Glomerular endothelial cell (primary cell): ENCODE data around the gene CASP6. TPM values are rescaled to one million over a fixed set of nuclear protein-coding genes. Genes with fewer than 3 reads are reported as not detected.
"Not testable (repeated sequence)": the region's sequence is repeated elsewhere in the genome, so short reads cannot be mapped to it uniquely, and the experiment has no call there.

Experiments
- DNase-seq: peaks from one replicate; pipeline ENCODE4 v3.0.0-alpha.2; 2011; ENCODE audit warnings: low read depth, low spot score; ENCODE audit errors: extremely low read depth
- total RNA-seq: library from RNA; depleted of rRNA; stranded (reverse); fragments of >200 nt; gene quantifications from 2 replicates; pipeline ENCODE4 v1.2.3, GENCODE V29; 2015

The CASP6 gene
- total RNA-seq, 1 donor from 2014 or later, result 37.6 TPM

DNA sequence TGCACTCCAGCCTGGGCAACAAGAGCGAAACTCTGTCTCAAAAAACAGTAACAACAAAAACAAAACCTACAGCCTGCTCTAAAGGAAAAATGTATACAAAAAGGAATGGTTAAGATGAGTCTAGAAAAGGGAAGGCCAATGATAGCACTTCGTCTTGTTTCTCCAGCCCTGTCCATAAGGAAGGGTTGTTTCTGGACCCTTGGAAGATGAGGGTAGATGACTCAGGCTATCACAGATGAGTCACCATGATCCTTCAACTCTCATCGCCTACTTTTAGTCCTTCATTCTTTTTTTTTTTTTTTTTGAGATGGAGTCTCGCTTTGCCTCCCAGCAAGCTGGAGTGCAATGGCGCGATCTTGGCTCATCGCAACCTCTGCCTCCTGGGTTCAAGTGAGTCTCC, 17.8 kb upstream of the CASP6 start:
- DNase-seq, result no peak

DNA sequence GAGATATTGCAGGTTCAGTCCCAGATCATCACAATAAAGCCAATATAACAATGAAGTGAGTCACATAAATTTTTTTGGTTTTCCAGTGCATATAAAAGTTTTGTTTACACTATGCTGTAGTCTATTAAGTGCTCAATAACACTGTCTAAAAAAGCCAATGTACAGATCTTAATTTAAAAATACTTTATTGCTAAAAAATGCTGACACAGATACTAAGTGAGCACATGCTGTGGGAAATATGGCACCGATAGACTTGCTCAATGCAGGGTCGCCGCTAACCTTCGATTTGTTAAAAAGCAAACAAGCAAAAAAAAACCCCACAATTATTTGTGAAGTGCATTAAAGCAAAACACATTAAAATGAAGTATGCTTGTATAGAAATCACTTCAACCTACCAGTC, 16.4 kb upstream of the CASP6 start:
- DNase-seq, result no peak

DNA sequence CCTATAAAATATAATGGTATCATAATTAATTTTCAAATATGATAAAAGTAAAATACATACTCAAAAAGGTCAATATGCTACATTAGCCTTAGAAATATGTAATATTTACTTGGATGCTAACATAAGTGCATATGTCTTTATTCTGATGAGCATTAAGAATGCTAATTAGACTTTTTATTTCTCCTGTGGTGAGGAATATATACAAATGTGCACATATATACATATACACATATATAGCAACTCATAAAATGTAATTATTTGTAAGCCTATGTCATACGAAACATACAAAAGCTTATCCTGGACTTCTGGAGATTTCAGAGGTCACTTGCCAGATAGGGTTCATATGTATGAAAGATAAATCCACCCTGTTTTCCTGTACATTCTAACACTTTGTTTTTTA, 15.5 kb upstream of the CASP6 start:
- DNase-seq, result no peak

DNA sequence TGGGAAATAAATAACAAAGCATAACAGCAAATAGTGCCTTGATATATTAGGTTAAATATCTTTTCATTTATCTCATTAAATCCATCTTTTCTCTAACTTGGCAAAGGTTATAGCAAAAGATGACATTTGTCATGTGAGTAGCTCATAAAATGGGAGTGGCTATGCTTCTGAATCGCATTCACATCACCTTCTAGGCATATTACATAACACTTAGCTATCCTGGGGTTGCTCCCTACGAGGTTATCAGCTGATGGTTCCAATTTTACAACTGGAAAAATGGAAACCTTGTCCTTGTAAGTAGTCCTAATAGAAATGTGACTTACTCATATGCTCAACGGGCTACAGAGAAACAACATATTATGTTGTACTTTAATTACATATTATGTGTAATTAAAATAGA, 10.3 kb upstream of the CASP6 start:
- no peak for DNase-seq

DNA sequence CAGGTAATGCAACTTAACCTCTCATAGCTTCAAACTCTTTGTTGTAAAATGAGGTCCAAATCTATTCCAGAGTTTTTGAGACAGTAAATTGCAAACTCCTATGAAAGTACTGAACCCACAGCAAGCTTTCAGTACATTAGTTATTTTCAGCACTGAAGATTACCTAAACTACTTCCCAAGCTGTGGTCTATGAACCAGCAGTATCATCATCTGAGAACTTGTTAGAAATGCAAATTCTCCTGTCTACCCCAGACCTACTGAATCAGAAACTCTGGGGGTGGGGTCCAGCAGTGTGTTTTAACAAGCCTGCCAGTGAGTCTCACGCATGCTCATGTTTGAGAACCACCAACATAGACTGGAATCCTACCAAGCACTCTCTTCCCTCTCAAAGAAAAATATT, 5.7 kb upstream of the CASP6 start:
- no peak for DNase-seq

DNA sequence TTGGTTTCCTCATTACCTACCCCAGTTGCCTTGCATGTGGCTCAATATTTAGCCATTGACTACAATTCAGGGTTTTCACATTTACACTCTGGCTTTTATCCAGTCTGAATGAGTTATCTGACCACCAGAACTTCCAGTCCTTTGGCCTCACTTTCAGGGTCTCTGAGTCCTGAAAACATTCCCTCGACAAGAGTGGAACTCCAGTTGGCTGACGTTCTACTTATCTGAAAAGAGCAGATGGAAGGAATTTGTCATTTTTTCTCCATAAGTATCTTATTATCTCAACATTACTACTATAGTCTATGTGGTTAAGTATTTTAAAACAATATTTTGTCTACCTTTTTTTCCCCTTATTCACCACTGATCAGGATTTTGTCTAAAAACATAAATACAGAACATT, 5.2 kb upstream of the CASP6 start:
- DNase-seq, result no peak

GRCh38 chr4:109703664-109704361, 568 bp upstream of the CASP6 start:
- no peak for DNase-seq

- DNase-seq, result no peak
Observed at GRCh38 chr4:109701566-109702410, 1.5 kb downstream of the CASP6 start.

DNA sequence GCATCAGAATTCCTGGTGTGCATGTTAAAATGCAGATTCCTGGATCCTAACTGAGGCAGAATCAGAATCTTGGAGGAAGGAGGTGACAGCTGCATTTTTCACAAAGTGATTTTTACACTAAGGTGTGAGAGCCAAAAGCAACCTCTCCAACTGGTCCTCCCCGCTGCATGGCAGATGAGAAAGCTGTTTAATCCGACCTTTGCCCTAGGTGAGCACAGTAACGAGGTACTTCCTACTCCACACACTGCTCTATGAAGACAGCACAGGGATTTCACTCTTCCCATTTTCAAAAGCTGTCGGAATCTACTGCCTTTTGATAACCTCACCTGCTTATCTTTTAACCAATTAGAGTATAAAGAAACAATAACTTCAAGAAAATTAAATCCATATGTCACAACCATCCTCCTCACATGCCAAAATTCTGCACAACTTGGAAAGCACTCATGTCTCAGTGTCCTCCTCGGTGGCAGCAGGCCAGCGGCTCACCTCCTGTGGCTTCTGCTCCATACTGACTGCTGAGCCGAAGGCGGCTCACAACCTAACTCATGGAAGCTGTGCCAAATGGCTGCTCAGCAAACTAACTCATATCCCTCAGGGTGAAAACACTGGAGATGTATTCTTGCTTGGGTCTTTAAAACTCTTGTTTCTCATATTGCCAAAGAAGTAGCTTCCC, 3.6 kb downstream of the CASP6 start:
- DNase-seq, result no peak

GRCh38 chr4:109698656-109699055, 4.6 kb downstream of the CASP6 start:
- DNase-seq, result no peak

DNA sequence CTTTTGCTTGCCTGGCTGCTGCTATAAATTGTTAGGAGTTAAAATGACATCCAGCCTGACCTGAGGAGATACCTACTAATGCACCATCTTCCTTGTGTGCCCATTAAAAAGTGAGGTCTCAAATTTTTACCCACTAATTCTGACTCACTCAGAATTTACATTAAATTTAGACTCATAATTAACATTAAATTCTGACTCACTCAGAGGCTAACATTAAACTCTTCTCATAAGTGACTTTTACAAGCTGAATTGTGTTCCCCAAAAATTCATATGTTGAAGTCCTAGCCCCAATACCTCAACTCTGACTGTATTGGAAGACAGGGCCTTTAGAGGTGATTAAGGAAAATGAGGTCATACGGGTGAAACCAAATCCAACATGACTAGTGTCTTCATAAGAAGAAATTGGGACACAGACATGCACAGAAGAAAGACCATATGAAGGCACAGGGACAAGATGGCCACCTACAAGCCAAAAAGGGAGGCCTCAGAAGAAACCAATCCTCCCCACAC, 11.8 kb downstream of the CASP6 start:
- no peak for DNase-seq

DNA sequence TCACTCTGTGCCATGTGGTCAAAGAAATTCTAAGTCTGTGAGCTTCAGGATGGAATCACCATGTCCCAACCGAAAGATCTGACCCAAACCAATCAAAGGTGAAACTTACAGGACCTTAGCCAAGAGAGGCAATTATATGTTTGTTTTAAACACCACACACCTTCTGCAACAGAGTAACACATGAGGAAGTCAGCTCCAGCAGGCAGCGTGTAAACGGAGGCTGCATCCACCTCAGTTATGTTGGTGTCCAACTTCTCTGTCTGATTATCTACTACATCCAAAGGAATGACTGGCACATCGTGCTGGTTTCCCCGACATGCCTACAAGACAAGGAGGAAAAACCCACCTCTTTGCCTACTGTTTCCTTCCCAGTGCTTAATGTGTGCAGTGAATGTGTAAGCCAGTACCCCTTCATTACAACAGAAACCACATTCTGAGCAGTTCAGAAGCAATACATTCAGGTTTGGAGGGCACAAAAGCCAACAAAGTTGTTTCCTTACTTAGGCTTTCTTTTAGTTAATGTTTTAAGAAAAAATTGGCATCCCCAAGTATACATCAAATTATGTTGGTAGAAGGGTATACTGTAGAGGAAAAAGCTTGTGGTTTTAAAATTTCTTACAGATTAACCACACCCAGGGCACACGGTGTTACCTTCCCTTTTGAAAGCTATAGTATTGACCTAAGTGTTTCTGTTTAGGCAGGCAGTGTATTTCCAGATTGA, 12.4 kb downstream of the CASP6 start:
- DNase-seq, result no peak

DNA sequence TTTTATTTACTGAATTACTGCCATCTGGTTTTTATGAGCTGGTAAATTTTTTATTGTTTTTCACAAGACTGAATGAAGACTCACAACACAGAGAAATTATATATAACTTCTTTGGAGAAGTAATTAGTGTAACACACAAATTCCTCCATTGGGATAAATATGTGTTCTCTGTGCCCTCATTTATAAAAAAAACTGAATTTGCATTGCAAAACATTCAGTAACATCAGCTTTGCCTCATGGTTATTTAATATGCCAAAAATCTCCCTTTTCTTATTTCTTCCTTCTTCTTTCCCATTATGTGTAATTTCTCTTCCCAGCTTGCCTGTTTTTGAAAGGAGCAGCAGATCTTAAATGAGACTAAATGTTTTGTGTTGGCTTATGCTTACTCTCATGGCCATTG, 18.5 kb downstream of the CASP6 start:
- no peak for DNase-seq

DNA sequence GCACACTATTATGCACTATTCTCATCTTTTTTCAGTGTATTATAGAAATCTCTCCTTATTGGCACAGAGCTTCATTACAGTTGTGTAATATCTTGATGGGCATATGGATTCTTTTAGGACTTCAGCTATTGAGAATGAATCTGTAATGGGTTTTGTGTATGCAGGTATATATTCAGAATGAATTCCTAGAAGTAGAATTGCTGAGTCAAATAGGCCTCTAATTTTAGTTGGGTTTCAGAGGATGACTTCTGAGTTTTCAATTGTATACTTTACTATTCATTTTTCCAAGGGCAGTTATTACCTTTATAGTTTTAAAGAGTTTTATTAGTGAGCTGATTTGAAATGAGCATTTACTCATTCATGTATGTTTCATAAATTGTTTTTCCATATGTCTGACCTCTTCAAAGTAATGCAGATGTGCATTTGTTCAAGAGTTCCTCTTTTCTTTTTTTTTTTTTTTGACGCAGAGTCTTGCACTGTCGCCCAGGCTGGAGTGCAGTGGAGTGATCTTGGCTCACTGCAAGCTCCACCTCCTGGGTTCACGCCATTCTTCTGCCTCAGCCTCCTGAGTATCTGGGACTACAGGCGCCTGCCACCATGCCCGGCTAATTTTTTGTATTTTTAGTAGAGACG, 19.5 kb downstream of the CASP6 start:
- no peak for DNase-seq

GRCh38 chr4:109682875-109683274, 20.4 kb downstream of the CASP6 start:
- DNase-seq, result no peak

DNA sequence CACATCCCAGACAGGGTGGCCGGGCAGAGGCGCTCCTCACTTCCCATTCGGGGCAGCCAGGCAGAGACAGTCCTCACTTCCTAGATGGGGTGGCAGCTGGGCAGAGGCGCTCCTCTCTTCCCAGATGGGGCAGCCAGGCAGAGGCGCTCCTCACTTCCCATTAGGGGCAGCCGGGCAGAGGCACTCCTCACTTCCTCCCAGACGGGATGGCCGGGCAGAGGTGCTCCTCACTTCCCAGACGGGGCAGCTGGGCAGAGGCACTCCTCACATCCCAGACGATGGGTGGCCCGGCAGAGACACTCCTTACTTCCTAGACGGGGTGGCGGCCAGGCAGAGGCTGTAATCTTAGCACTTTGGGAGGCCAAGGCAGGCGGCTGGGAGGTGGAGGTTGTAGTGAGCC, 24.3 kb downstream of the CASP6 start:
- not testable (repeated sequence) for DNase-seq

GRCh38 chr4:109678472-109678871, 24.8 kb downstream of the CASP6 start:
- DNase-seq, result not testable (repeated sequence)

GRCh38 chr4:109676886-109677285, 26.4 kb downstream of the CASP6 start:
- DNase-seq, result no peak

- DNase-seq, result no peak
Observed at GRCh38 chr4:109675843-109676242, 27.4 kb downstream of the CASP6 start.

GRCh38 chr4:109675181-109675580, 28.1 kb downstream of the CASP6 start:
- no peak for DNase-seq
